Cardiac septum (tissue), 1 donor: Measurements from ENCODE around the gene ENAH. TPM values are rescaled to one million over a fixed set of nuclear protein-coding genes. Genes with fewer than 3 reads are reported as not detected.

Source experiments
- total RNA-seq: library from RNA; stranded (reverse); fragmentation: NEBNext Ultra II Directional; extraction: Animal tissue kit (Norgen Biotek cat#: 25700); gene quantifications from one replicate; pipeline ENCODE4 v1.2.1, GENCODE V29; 2021
- donor health status: DM: no; HTN: no; CAD: no.

Gene ENAH
- total RNA-seq, 1 donor from 2014 or later: 195 TPM

Other genes with a start within 250 kb of the ENAH start
- 13.7 TPM for gene LBR, start 225.1 kb downstream of the ENAH start, total RNA-seq
- gene SRP9, start 124.7 kb upstream of the ENAH start, total RNA-seq: 182 TPM
- 39.2 TPM for gene EPHX1, start 157.0 kb upstream of the ENAH start, total RNA-seq
- 21.4 TPM for gene TMEM63A, start 229.3 kb upstream of the ENAH start, total RNA-seq
- not detected for gene LEFTY1, start 236.0 kb upstream of the ENAH start, total RNA-seq